ENCODE data around the gene CLEC16A. TPM values are rescaled to one million over a fixed set of nuclear protein-coding genes. Genes with fewer than 3 reads are reported as not detected.

CLEC16A gene
- total RNA-seq, 2 experiments from 2014 or later: 36.5 to 55.9 TPM

- H3K9me3 Mint-ChIP-seq (ENCODE audit: low read depth): no peaks in the 10 kb centered on the region
- H3K4me1 Mint-ChIP-seq: peaks cover 33% of the 10 kb centered on the region
- H3K36me3 Mint-ChIP-seq: peaks cover 36% of the 10 kb centered on the region
- H3K27ac Mint-ChIP-seq: no peak overlapping the region
- ATAC-seq (no peak), DNase-seq (no peak)
- H3K4me3 Mint-ChIP-seq: no peak overlapping the region
- H3K27me3 Mint-ChIP-seq: no peaks in the 10 kb centered on the region
- CTCF ChIA-PET: interaction anchor here (1.4 kb wide), 1 partner anchor 129 kb away, joined by 3 read pairs; no protein-coding TSS in a partner anchor
These were observed 182.2 kb downstream of the CLEC16A start for GRCh38 chr16:11126399-11127054.

- DNase-seq: no peak
- ATAC-seq: no peak
- no peaks in the 10 kb centered on the region for H3K27me3 Mint-ChIP-seq
- no peak overlapping the region for H3K27ac Mint-ChIP-seq
- H3K4me3 Mint-ChIP-seq: no peak overlapping the region
- peaks cover 28% of the 10 kb centered on the region for H3K36me3 Mint-ChIP-seq
- peaks cover 31% of the 10 kb centered on the region for H3K4me1 Mint-ChIP-seq
- H3K9me3 Mint-ChIP-seq (ENCODE audit: low read depth): no peaks in the 10 kb centered on the region
- CTCF ChIA-PET: interaction anchor here (1.5 kb wide), 1 partner anchor 9 kb away, joined by 3 read pairs; no protein-coding TSS in a partner anchor
These were observed 183.3 kb downstream of the CLEC16A start for GRCh38 chr16:11127610-11128195.

GRCh38 chr16:11128211-11129141 lies 184.1 kb downstream of the CLEC16A start:
- H3K36me3 Mint-ChIP-seq: peaks cover 27% of the 10 kb centered on the region
- H3K27me3 Mint-ChIP-seq: no peaks in the 10 kb centered on the region
- CTCF ChIA-PET: interaction anchor here (1.2 to 1.5 kb wide), 4 partner anchors 8 to 36 kb away, joined by 3 read pairs; no protein-coding TSS in a partner anchor
- DNase-seq (peak; percentile 52), ATAC-seq (peak; percentile 64)
- peak overlapping the region; percentile 77 for H3K27ac Mint-ChIP-seq
- H3K4me1 Mint-ChIP-seq: peaks cover 34% of the 10 kb centered on the region
- no peak overlapping the region for H3K4me3 Mint-ChIP-seq
- H3K9me3 Mint-ChIP-seq (ENCODE audit: low read depth): no peaks in the 10 kb centered on the region

GRCh38 chr16:11129378-11129781 lies 185.0 kb downstream of the CLEC16A start:
- peaks cover 34% of the 10 kb centered on the region for H3K4me1 Mint-ChIP-seq
- peak overlapping the region; percentile 47 for H3K27ac Mint-ChIP-seq
- no peak overlapping the region for H3K4me3 Mint-ChIP-seq
- ATAC-seq (no peak), DNase-seq (no peak)
- H3K9me3 Mint-ChIP-seq (ENCODE audit: low read depth): no peaks in the 10 kb centered on the region
- CTCF ChIA-PET: interaction anchor here (1.2 to 1.5 kb wide), 5 partner anchors 8 to 37 kb away, joined by 3 to 4 read pairs (median 3); no protein-coding TSS in a partner anchor
- H3K36me3 Mint-ChIP-seq: peaks cover 18% of the 10 kb centered on the region
- no peaks in the 10 kb centered on the region for H3K27me3 Mint-ChIP-seq

- Mint-ChIP-seq H3K4me1 (peaks cover 35% of the 10 kb centered on the region), H3K36me3 (peaks cover 23% of the 10 kb centered on the region), H3K27ac (no peak overlapping the region), H3K27me3 (no peaks in the 10 kb centered on the region), H3K9me3 (ENCODE audit: low read depth) (no peaks in the 10 kb centered on the region), H3K4me3 (no peak overlapping the region)
- DNase-seq (no peak), ATAC-seq (no peak)
- CTCF ChIA-PET: interaction anchor here (1.0 kb wide), 2 partner anchors 10 to 241 kb away, joined by 3 read pairs; no protein-coding TSS in a partner anchor
These were observed 186.8 kb downstream of the CLEC16A start for GRCh38 chr16:11130978-11131665.

DNA sequence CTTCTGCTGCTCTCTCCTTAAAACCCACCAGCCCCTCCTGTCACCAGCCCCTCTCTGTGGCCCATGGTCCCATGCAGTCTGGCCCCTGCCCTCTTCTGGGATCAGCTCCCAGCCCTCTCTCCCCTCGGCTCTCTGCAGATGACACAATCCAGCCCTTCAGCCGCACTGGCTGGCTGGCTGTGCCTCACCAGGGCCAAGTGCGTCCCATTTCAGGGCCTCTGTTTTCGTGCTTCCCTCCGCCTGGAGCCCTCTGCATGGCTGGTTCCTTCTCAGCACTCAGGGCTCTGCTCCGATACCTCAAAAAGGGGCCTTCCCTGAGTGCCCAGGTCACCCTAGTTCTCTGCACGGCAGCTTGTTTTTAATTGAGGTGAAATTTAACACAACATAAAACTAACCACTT lies 187.3 kb downstream of the CLEC16A start:
- H3K9me3 Mint-ChIP-seq (ENCODE audit: low read depth): no peaks in the 10 kb centered on the region
- H3K4me1 Mint-ChIP-seq: peaks cover 33% of the 10 kb centered on the region
- DNase-seq: no peak
- CTCF ChIA-PET: interaction anchor here (1.0 kb wide), 2 partner anchors 10 to 240 kb away, joined by 3 read pairs; no protein-coding TSS in a partner anchor
- H3K4me3 Mint-ChIP-seq: no peak overlapping the region
- H3K36me3 Mint-ChIP-seq: peaks cover 21% of the 10 kb centered on the region
- ATAC-seq: no peak
- no peaks in the 10 kb centered on the region for H3K27me3 Mint-ChIP-seq
- no peak overlapping the region for H3K27ac Mint-ChIP-seq

DNA sequence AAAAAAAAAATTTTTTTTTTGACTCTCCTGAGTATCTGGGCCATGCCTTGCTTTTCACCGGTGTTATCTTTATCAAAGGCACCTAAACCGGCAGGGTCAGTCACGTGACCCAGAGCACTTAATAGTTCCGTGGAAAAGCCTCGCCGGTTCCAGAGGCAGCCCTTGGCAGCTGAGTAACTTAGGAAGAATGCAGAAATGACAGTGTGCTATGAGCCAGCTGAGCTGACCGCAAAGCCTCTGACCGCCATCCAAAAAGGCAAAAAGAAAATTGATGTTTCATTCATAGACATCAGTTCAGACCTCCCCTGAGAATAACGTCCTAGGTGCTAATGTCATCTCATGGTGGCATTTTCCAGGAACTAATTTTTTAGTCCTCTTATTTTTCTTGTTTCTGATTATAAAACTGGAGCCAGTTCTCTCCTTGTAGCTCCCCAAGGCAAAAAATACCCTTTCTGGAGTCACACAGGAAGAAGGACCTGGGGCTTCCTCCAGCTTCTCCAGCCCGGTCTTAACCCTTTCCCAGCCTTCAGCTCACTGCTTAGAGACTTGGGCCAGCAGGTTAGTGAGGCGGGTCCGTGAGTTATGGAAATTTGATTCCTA lies 189.1 kb downstream of the CLEC16A start:
- CTCF ChIA-PET: interaction anchor here (0.7 to 1.3 kb wide), 5 partner anchors 11 to 195 kb away, joined by 3 read pairs; no protein-coding TSS in a partner anchor
- no peak overlapping the region for H3K27ac Mint-ChIP-seq
- H3K4me3 Mint-ChIP-seq: no peak overlapping the region
- H3K4me1 Mint-ChIP-seq: peaks cover 37% of the 10 kb centered on the region
- no peaks in the 10 kb centered on the region for H3K9me3 Mint-ChIP-seq (ENCODE audit: low read depth)
- no peak for DNase-seq
- no peak for ATAC-seq
- H3K36me3 Mint-ChIP-seq: peaks cover 27% of the 10 kb centered on the region
- H3K27me3 Mint-ChIP-seq: no peaks in the 10 kb centered on the region

GRCh38 chr16:11134722-11135463 lies 190.5 kb downstream of the CLEC16A start:
- H3K36me3 Mint-ChIP-seq: peaks cover 22% of the 10 kb centered on the region
- no peak for ATAC-seq
- no peak for DNase-seq
- H3K4me3 Mint-ChIP-seq: no peak overlapping the region
- CTCF ChIA-PET: interaction anchor here (1.3 to 1.4 kb wide), 3 partner anchors 23 to 261 kb away, joined by 3 read pairs; no protein-coding TSS in a partner anchor
- no peaks in the 10 kb centered on the region for H3K27me3 Mint-ChIP-seq
- H3K4me1 Mint-ChIP-seq: peaks cover 40% of the 10 kb centered on the region
- no peaks in the 10 kb centered on the region for H3K9me3 Mint-ChIP-seq (ENCODE audit: low read depth)
- no peak overlapping the region for H3K27ac Mint-ChIP-seq

GRCh38 chr16:11135464-11135973 lies 191.2 kb downstream of the CLEC16A start:
- peaks cover 43% of the 10 kb centered on the region for H3K4me1 Mint-ChIP-seq
- CTCF ChIA-PET: interaction anchor here (1.4 kb wide), 1 partner anchor 261 kb away, joined by 3 read pairs; no protein-coding TSS in a partner anchor
- H3K27ac Mint-ChIP-seq: no peak overlapping the region
- no peak for ATAC-seq
- H3K27me3 Mint-ChIP-seq: no peaks in the 10 kb centered on the region
- DNase-seq: no peak
- H3K9me3 Mint-ChIP-seq (ENCODE audit: low read depth): no peaks in the 10 kb centered on the region
- H3K4me3 Mint-ChIP-seq: no peak overlapping the region
- peaks cover 22% of the 10 kb centered on the region for H3K36me3 Mint-ChIP-seq

DNA sequence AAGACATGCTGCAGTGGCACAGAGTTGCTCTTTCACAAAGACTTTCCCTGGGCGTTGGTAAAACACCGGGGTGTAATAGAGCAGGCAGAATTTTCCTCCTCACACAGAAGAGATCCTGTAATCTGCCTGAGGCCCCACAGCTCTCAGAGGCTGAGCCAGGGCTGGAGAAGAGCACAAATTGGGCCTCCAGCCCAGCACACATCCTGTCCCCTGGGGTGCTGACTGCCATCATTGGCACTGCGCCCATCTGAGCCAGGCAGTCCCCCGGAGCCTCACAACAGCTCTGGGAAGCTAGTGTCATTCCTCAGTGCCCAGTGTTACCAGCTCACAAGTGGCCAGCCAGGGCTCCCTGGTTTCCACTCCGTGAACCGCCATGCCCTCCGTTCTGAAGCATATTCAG lies 192.2 kb downstream of the CLEC16A start:
- peaks cover 44% of the 10 kb centered on the region for H3K4me1 Mint-ChIP-seq
- no peak for ATAC-seq
- H3K4me3 Mint-ChIP-seq: no peak overlapping the region
- DNase-seq: no peak
- no peaks in the 10 kb centered on the region for H3K27me3 Mint-ChIP-seq
- CTCF ChIA-PET: interaction anchor here (1.0 to 1.3 kb wide), 2 partner anchors 8 to 19 kb away, joined by 3 read pairs; no protein-coding TSS in a partner anchor
- peaks cover 22% of the 10 kb centered on the region for H3K36me3 Mint-ChIP-seq
- H3K9me3 Mint-ChIP-seq (ENCODE audit: low read depth): no peaks in the 10 kb centered on the region
- no peak overlapping the region for H3K27ac Mint-ChIP-seq

GRCh38 chr16:11138022-11138768 lies 193.8 kb downstream of the CLEC16A start:
- CTCF ChIA-PET: interaction anchor here (0.7 kb wide), 1 partner anchor 70 kb away, joined by 3 read pairs; no protein-coding TSS in a partner anchor
- Mint-ChIP-seq H3K4me3 (no peak overlapping the region), H3K4me1 (peaks cover 47% of the 10 kb centered on the region), H3K27me3 (no peaks in the 10 kb centered on the region), H3K36me3 (peaks cover 22% of the 10 kb centered on the region), H3K27ac (no peak overlapping the region), H3K9me3 (ENCODE audit: low read depth) (no peaks in the 10 kb centered on the region)
- ATAC-seq (no peak), DNase-seq (no peak)

Data from activated CD8-positive, alpha-beta memory T cell treated with anti-CD3 and anti-CD28 coated beads, Interleukin-2, amount 10 ng/mL, durations not matched to agents 7 days and 5 days (primary cell).